Retina (tissue), 1 donor: ENCODE results near the gene CDH4.
A peak's percentile ranks its signal among the peaks of the same experiment; 100 is the strongest.

Source experiments
- DNase-seq: peaks from one replicate; pipeline ENCODE4 v3.0.0-alpha.2; 2016

CDH4 gene

GRCh38 chr20:61778495-61778863 lies 526.4 kb downstream of the CDH4 start:
- DNase-seq: no peak

GRCh38 chr20:61779176-61779965 lies 527.3 kb downstream of the CDH4 start:
- DNase-seq: no peak

GRCh38 chr20:61780066-61780465 lies 528.0 kb downstream of the CDH4 start:
- no peak for DNase-seq

GRCh38 chr20:61784801-61785566 lies 532.9 kb downstream of the CDH4 start:
- no peak for DNase-seq

GRCh38 chr20:61785567-61785816 lies 533.4 kb downstream of the CDH4 start:
- no peak for DNase-seq

GRCh38 chr20:61786230-61786629 lies 534.2 kb downstream of the CDH4 start:
- DNase-seq: peak; percentile 69

- no peak for DNase-seq
These were observed 536.3 kb downstream of the CDH4 start for GRCh38 chr20:61788343-61788742.

- DNase-seq: no peak
These were observed 537.3 kb downstream of the CDH4 start for GRCh38 chr20:61789329-61789728.

GRCh38 chr20:61790116-61790827 lies 538.2 kb downstream of the CDH4 start:
- DNase-seq: no peak

- no peak for DNase-seq
These were observed 539.9 kb downstream of the CDH4 start for GRCh38 chr20:61791995-61792394.

- no peak for DNase-seq
These were observed 543.9 kb downstream of the CDH4 start for GRCh38 chr20:61795669-61796630.

GRCh38 chr20:61796738-61797137 lies 544.7 kb downstream of the CDH4 start:
- DNase-seq: no peak

- DNase-seq: no peak
These were observed 545.1 kb downstream of the CDH4 start for GRCh38 chr20:61797200-61797599.

GRCh38 chr20:61797971-61798411 lies 545.9 kb downstream of the CDH4 start:
- DNase-seq: no peak

- no peak for DNase-seq
These were observed 546.6 kb downstream of the CDH4 start for GRCh38 chr20:61798632-61799031.

GRCh38 chr20:61799394-61799923 lies 547.4 kb downstream of the CDH4 start:
- DNase-seq: no peak

GRCh38 chr20:61799928-61800327 lies 547.9 kb downstream of the CDH4 start:
- DNase-seq: no peak

- no peak for DNase-seq
These were observed 548.5 kb downstream of the CDH4 start for GRCh38 chr20:61800359-61801064.

- no peak for DNase-seq
These were observed 549.0 kb downstream of the CDH4 start for GRCh38 chr20:61801065-61801360.

GRCh38 chr20:61801428-61801827 lies 549.4 kb downstream of the CDH4 start:
- no peak for DNase-seq

GRCh38 chr20:61801857-61802442 lies 549.9 kb downstream of the CDH4 start:
- no peak for DNase-seq
